Endothelial cell of umbilical vein (primary cell): ENCODE measurements around the gene CDC45. TPM values are rescaled to one million over a fixed set of nuclear protein-coding genes. Genes with fewer than 3 reads are reported as not detected.

Experiments used
- BruUV-seq: library from RNA; stranded (reverse); fragments of 400-500 nt; replicated peaks from 2 replicates; lab custom pipeline; 2021; lab: Mats Ljungman, UMichigan
- CTCF ChIA-PET: fragments of 300-600, 350-600 bp; sonication (Branson Sonifier 250); formaldehyde crosslinking; loops from one replicate; lab custom pipeline; 2021; ENCODE audit warnings: antibody characterized with exemption, inconsistent platforms; lab: Charles Lee
- POLR2A ChIA-PET: fragments of 300-600, 350-600 bp; sonication (Branson Sonifier 250); formaldehyde crosslinking; loops from one replicate; lab custom pipeline; 2021; ENCODE audit warnings: antibody characterized with exemption, inconsistent platforms; lab: Charles Lee
- DNase-seq: peaks from one replicate; pipeline ENCODE4 v3.0.0-alpha.2; 2011; ENCODE audit warnings: low read depth, low spot score
- FAIRE-seq: peaks from 2 replicates; lab custom pipeline; 2011; peaks lifted over from hg19 to GRCh38; lab: Jason Lieb, UNC
- H2AFZ ChIP-seq: 2 replicates; pipeline ENCODE4 v1.6.0; 2012; ENCODE audit warnings: low read depth, low read length, control low read depth, inconsistent platforms
- H3K27ac ChIP-seq: 2 replicates; pipeline ENCODE4 v1.5.1; 2011; ENCODE audit warnings: low read depth, mild to moderate bottlenecking, control low read depth, low read length, moderate library complexity; ENCODE audit not compliant: insufficient read depth
- H3K27me3 ChIP-seq, 2 experiments: 2 replicates each; pipeline versions ENCODE4 v1.6.0 to v1.6.1; 2011; ENCODE audit warnings: low read length in 2 of 2, mixed read lengths in 1 of 2; ENCODE audit not compliant: control insufficient read depth in 2 of 2, insufficient read depth in 2 of 2
- H3K36me3 ChIP-seq, 2 experiments: 2 replicates in 1 of 2; 3 replicates in 1 of 2; pipeline ENCODE4 v1.5.1; 2011; ENCODE audit warnings: low read length in 2 of 2, mild to moderate bottlenecking in 1 of 2, moderate library complexity in 1 of 2; ENCODE audit not compliant: control insufficient read depth in 2 of 2, insufficient read depth in 2 of 2; ENCODE audit errors: extremely low read depth in 1 of 2
- H3K4me1 ChIP-seq: 3 replicates; pipeline ENCODE4 v1.5.1; 2011; ENCODE audit warnings: mild to moderate bottlenecking, low read length; ENCODE audit not compliant: control insufficient read depth, insufficient read depth; ENCODE audit errors: extremely low read depth
- H3K4me2 ChIP-seq: 2 replicates; pipeline ENCODE4 v1.6.1; 2011; ENCODE audit warnings: low read length, control low read depth, mixed read lengths; ENCODE audit not compliant: insufficient read depth
- H3K4me3 ChIP-seq, 3 experiments: fragments of 200-600 bp in 1 of 3; sonication (generic), shearing (Covaris generic) in 1 of 3; replicated peaks in 1 of 3; 2 replicates each; pipeline ENCODE4 v1.5.1; 2011 to 2016; ENCODE audit warnings: control low read depth in 3 of 3, low read length in 3 of 3, mild to moderate bottlenecking in 2 of 3, inconsistent platforms in 1 of 3, low read depth in 1 of 3, moderate library complexity in 1 of 3; ENCODE audit not compliant: insufficient read depth in 1 of 3
- H3K79me2 ChIP-seq: 2 replicates; pipeline ENCODE4 v1.6.0; 2012; ENCODE audit warnings: low read length, inconsistent platforms; ENCODE audit not compliant: control insufficient read depth, insufficient read depth
- H3K9ac ChIP-seq: replicated peaks from 2 replicates; pipeline ENCODE3; 2011; ENCODE audit warnings: low read length, control low read depth; ENCODE audit not compliant: insufficient read depth; ENCODE audit errors: extremely low read depth
- H3K9me1 ChIP-seq: replicated peaks from 3 replicates; pipeline ENCODE4 v1.6.0; 2011; ENCODE audit warnings: mild to moderate bottlenecking, low read length; ENCODE audit not compliant: control insufficient read depth, insufficient read depth; ENCODE audit errors: extremely low read depth
- H3K9me3 ChIP-seq: replicated peaks from 2 replicates; pipeline ENCODE4 v1.5.1; 2012; ENCODE audit warnings: low read length, inconsistent platforms; ENCODE audit not compliant: control insufficient read depth, insufficient read depth
- H4K20me1 ChIP-seq: replicated peaks from 2 replicates; pipeline ENCODE3; 2011; ENCODE audit warnings: mild to moderate bottlenecking, low read length; ENCODE audit not compliant: control insufficient read depth, insufficient read depth; ENCODE audit errors: extremely low read depth
- CTCF ChIP-seq, 2 donors: IDR thresholded peaks; 1 replicate in 1 of 2; 2 replicates in 1 of 2; pipeline ENCODE4 v1.5.1; 2011; ENCODE audit warnings: low read length in 2 of 2, mild to moderate bottlenecking in 2 of 2, moderate library complexity in 2 of 2, control low read depth in 1 of 2, inconsistent platforms in 1 of 2, low read depth in 1 of 2; ENCODE audit not compliant: insufficient read depth in 1 of 2; ENCODE audit errors: extremely low read depth in 1 of 2
- EZH2 ChIP-seq: IDR thresholded peaks from 2 replicates; pipeline ENCODE4 v1.6.1; 2012; ENCODE audit warnings: borderline replicate concordance, low read depth, mild to moderate bottlenecking, moderate library complexity, low read length, inconsistent platforms; ENCODE audit not compliant: severe bottlenecking
- FOS ChIP-seq: IDR thresholded peaks from 2 replicates; pipeline ENCODE4 v1.6.1; 2011; ENCODE audit warnings: mild to moderate bottlenecking, low read length, moderate library complexity, borderline replicate concordance; ENCODE audit not compliant: insufficient read depth
- GATA2 ChIP-seq: IDR thresholded peaks from 2 replicates; pipeline ENCODE4 v1.7.0; 2011; ENCODE audit warnings: low read depth, mild to moderate bottlenecking, moderate library complexity, mixed read lengths, low read length; ENCODE audit not compliant: insufficient read length, insufficient read depth
- JUN ChIP-seq: IDR thresholded peaks from 2 replicates; pipeline ENCODE4 v1.6.1; 2011; ENCODE audit warnings: borderline replicate concordance, low read depth; ENCODE audit not compliant: insufficient read length, insufficient read depth
- MAX ChIP-seq: IDR thresholded peaks from 2 replicates; pipeline ENCODE4 v1.6.1; 2011; ENCODE audit not compliant: insufficient read depth, insufficient read length
- MYC ChIP-seq: IDR thresholded peaks from one replicate; pipeline ENCODE4 v1.6.1; 2011; ENCODE audit warnings: mild to moderate bottlenecking, low read depth, low read length
- POLR2A ChIP-seq: IDR thresholded peaks from 2 replicates; pipeline ENCODE4 v1.6.1; 2012; ENCODE audit warnings: low read depth, mild to moderate bottlenecking, control low read depth, low read length
- POLR2AphosphoS5 ChIP-seq: IDR thresholded peaks from 2 replicates; pipeline ENCODE4 v1.6.1; 2012; ENCODE audit warnings: low read depth, mild to moderate bottlenecking, control low read depth, low read length, moderate library complexity; ENCODE audit not compliant: insufficient read depth
- dilution Hi-C: fragments of 300-500 bp; cut with MboI; formaldehyde crosslinking; loops from one replicate; pipeline ENCODE4 v1.15.0; 2019; ENCODE audit warnings: low sequenced_read_pairs; ENCODE audit not compliant: extremely low pct_ligation_motif_present
- intact Hi-C: fragments of 100-400 bp; cut with micrococcal nuclease; formaldehyde crosslinking; loops from one replicate; pipeline ENCODE4 v1.10.0; 2022
- polyA plus RNA-seq, 4 experiments: library from polyadenylated mRNA; depleted of rRNA in 3 of 4; stranded (reverse) in 3 of 4; unstranded in 1 of 4; fragments of >200 nt; gene quantifications; 2 replicates each; pipeline versions ENCODE4 v1.2.1 to v1.2.3, GENCODE V29; 2011 to 2012; ENCODE audit warnings: missing spikeins in 1 of 4
- total RNA-seq: library from RNA; stranded (reverse); gene quantifications from 2 replicates; pipeline ENCODE4 v1.2.3, GENCODE V29; 2021

The CDC45 gene
- total and polyA plus RNA-seq, 2 donors (not counting 3 experiments of a cell fraction or from before 2014, with no cell fraction given) = 36.6 to 40.6 TPM

- dilution Hi-C loops (no loop called here), intact Hi-C loops (no loop called here)
- peaks cover 6% of the 10 kb centered on the region for H3K79me2 ChIP-seq
- H3K9ac ChIP-seq = no peak overlapping the region
- H3K4me3 ChIP-seq = no peak overlapping the region
- H2AFZ ChIP-seq = no peak overlapping the region
- DNase-seq (no peak), FAIRE-seq (no peak)
- ChIA-PET CTCF (interaction anchor here (0.5 kb wide), 1 partner anchor 1786 kb away, joined by 3 read pairs; no protein-coding TSS in a partner anchor), POLR2A (no interaction called here)
- H3K36me3 ChIP-seq = peaks cover 42 to 57% of the 10 kb centered on the region in 2 experiments
- no TSS peak for BruUV-seq
- no peak overlapping the region for H3K4me2 ChIP-seq
- peaks cover 2% of the 10 kb centered on the region for H4K20me1 ChIP-seq
- H3K27me3 ChIP-seq = no peaks in the 10 kb centered on the region
- no peaks in the 10 kb centered on the region for H3K9me3 ChIP-seq
- TF ChIP-seq CTCF (IDR thresholded peaks at IDR 0.05; ENCODE audit: extremely low read depth in 1 of 2, insufficient read depth in 1 of 2, low read depth in 1 of 2, low read length in 2 of 2) (no peak), POLR2A (no peak), POLR2AphosphoS5 (no peak), MAX (no peak), EZH2 (no peak), FOS (no peak), JUN (no peak), GATA2 (no peak), MYC (no peak)
- no peak overlapping the region for H3K27ac ChIP-seq
- H3K4me1 ChIP-seq = no peaks in the 10 kb centered on the region
- H3K9me1 ChIP-seq = no peaks in the 10 kb centered on the region
These were observed 14.7 kb upstream of the CDC45 start for GRCh38 chr22:19464975-19465374.
